HG02870 (cell line): ENCODE measurements around the gene ANKRD40.

Source experiments
- ATAC-seq: cut with Tn5 transposase; IDR thresholded peaks from one replicate; pipeline ENCODE4 v1.9.1; 2021; ENCODE audit warnings: mild to moderate bottlenecking, moderate library complexity; ENCODE audit not compliant: unreplicated experiment

The ANKRD40 gene

GRCh38 chr17:50672071-50672470, 35.6 kb downstream of the ANKRD40 start:
- no peak for ATAC-seq

GRCh38 chr17:50668838-50669581, 38.7 kb downstream of the ANKRD40 start:
- no peak for ATAC-seq

GRCh38 chr17:50668025-50668837, 39.5 kb downstream of the ANKRD40 start:
- ATAC-seq, result no peak

GRCh38 chr17:50667259-50668024, 40.3 kb downstream of the ANKRD40 start:
- no peak for ATAC-seq

GRCh38 chr17:50666316-50666715, 41.4 kb downstream of the ANKRD40 start:
- no peak for ATAC-seq

- ATAC-seq, result no peak
These were observed 41.9 kb downstream of the ANKRD40 start for GRCh38 chr17:50665838-50666237.

GRCh38 chr17:50664788-50665458, 42.8 kb downstream of the ANKRD40 start:
- ATAC-seq, result no peak

- ATAC-seq, result no peak
These were observed 43.8 kb downstream of the ANKRD40 start for GRCh38 chr17:50663812-50664374.

- ATAC-seq, result no peak
These were observed 45.0 kb downstream of the ANKRD40 start for GRCh38 chr17:50662632-50663225.

GRCh38 chr17:50661795-50662391, 45.8 kb downstream of the ANKRD40 start:
- no peak for ATAC-seq

GRCh38 chr17:50661348-50661747, 46.4 kb downstream of the ANKRD40 start:
- ATAC-seq, result no peak

GRCh38 chr17:50660887-50661345, 46.8 kb downstream of the ANKRD40 start:
- no peak for ATAC-seq

GRCh38 chr17:50660042-50660886, 47.5 kb downstream of the ANKRD40 start:
- ATAC-seq, result no peak

GRCh38 chr17:50659179-50659578, 48.5 kb downstream of the ANKRD40 start:
- no peak for ATAC-seq

- ATAC-seq, result no peak
These were observed 49.1 kb downstream of the ANKRD40 start for GRCh38 chr17:50658616-50659015.

GRCh38 chr17:50657627-50658026, 50.1 kb downstream of the ANKRD40 start:
- no peak for ATAC-seq

- ATAC-seq, result no peak
These were observed 50.7 kb downstream of the ANKRD40 start for GRCh38 chr17:50657054-50657453.

- ATAC-seq, result no peak
These were observed 51.2 kb downstream of the ANKRD40 start for GRCh38 chr17:50656509-50656908.

GRCh38 chr17:50653738-50654137, 54.0 kb downstream of the ANKRD40 start:
- no peak for ATAC-seq
